ENCODE measurements around the gene MYH11. TPM values are rescaled to one million over a fixed set of nuclear protein-coding genes. Genes with fewer than 3 reads are reported as not detected.
A peak's percentile ranks its signal among the peaks of the same experiment; 100 is the strongest.

The MYH11 gene
- total and polyA plus RNA-seq, 10 of the 15 experiments (the other 5 are each of a cell fraction or from before 2014, with no cell fraction given) = 0.01 to 1.9 (median 0.13) TPM; not detected in 1

- H3K27me3 ChIP-seq (replicated peaks in 1 of 2; ENCODE audit: control insufficient read depth in 2 of 2, insufficient read depth in 2 of 2, low read length in 1 of 2) = no peaks in the 10 kb centered on the region; a peak in 1 of 4 replicates
- in situ Hi-C loops (cut with MboI) = no loop called here
- ChIA-PET CTCF (interaction anchor here (0.6 to 2.1 kb wide), 8 partner anchors 15 to 389 kb away, joined by 3 to 9 read pairs (median 4); no protein-coding TSS in a partner anchor), SMC1A (ENCODE audit: uncharacterized antibody, unreplicated experiment) (interaction anchor here (1.0 to 1.9 kb wide), 3 partner anchors 12 to 187 kb away, joined by 3 to 9 read pairs (median 5); no protein-coding TSS in a partner anchor), POLR2A (no interaction called here), RAD21 (ENCODE audit: unreplicated experiment) (no interaction called here)
- no peak for FAIRE-seq
- intact Hi-C loops (cut with micrococcal nuclease; ENCODE audit: unreplicated experiment) = no loop called here
- no peaks in the 10 kb centered on the region for H4K20me1 ChIP-seq (ENCODE audit: control insufficient read depth, insufficient read depth)
- H3K4me2 ChIP-seq (ENCODE audit: control insufficient read depth, insufficient read depth) = no peak overlapping the region
- H3K9ac ChIP-seq (ENCODE audit: control insufficient read depth, insufficient read depth, low read length) = no peak overlapping the region
- H2AFZ ChIP-seq (ENCODE audit: control insufficient read depth, low read depth, low read length) = no peak overlapping the region
- no peaks in the 10 kb centered on the region for H3K4me1 ChIP-seq (ENCODE audit: control insufficient read depth, insufficient read depth, low read length)
- H3K27ac ChIP-seq (ENCODE audit: control insufficient read depth, insufficient read depth) = no peak overlapping the region
- no peaks in the 10 kb centered on the region for H3K9me3 ChIP-seq (replicated peaks; ENCODE audit: control insufficient read depth, insufficient read depth, low read length)
- no TSS peak for BruUV-seq (replicated peaks)
- WGBS (ENCODE audit: insufficient coverage, insufficient replicate concordance, low lambda C conversion rate, missing lambda C conversion rate) = 77% methylated on average over 10 of the region's 10 CpGs
- no peak for ATAC-seq
- TF ChIP-seq CHD2 (IDR thresholded peaks at IDR 0.05; ENCODE audit: borderline replicate concordance, low read depth, low read length) (no peak), POLR2AphosphoS2 (IDR thresholded peaks at IDR 0.05; ENCODE audit: low read depth, low read length) (no peak), POLR2AphosphoS5 (IDR thresholded peaks at IDR 0.05; ENCODE audit: low read length) (no peak)
- H3K4me3 ChIP-seq = no peak overlapping the region
- H3K36me3 ChIP-seq (ENCODE audit: control insufficient read depth in 2 of 2, insufficient read depth in 2 of 2, low read length in 1 of 2) = no peaks in the 10 kb centered on the region
- no peaks in the 10 kb centered on the region for H3K79me2 ChIP-seq (ENCODE audit: control insufficient read depth, insufficient read depth, low read length)
- no peak for DNase-seq (ENCODE audit: low read depth, low spot score)
Observed at GRCh38 chr16:15783985-15784384, 72.8 kb downstream of the MYH11 start.

GRCh38 chr16:15782573-15783365 is 74.1 kb downstream of the MYH11 start:
- SMC1A ChIA-PET (ENCODE audit: uncharacterized antibody, unreplicated experiment) = interaction anchor here (0.8 to 1.9 kb wide), 5 partner anchors 14 to 186 kb away, joined by 3 to 9 read pairs (median 3); no protein-coding TSS in a partner anchor
- intact Hi-C loops (cut with micrococcal nuclease; ENCODE audit: unreplicated experiment) (no loop called here), in situ Hi-C loops (cut with MboI) (no loop called here)
- RAD21 ChIA-PET (ENCODE audit: unreplicated experiment) = interaction anchor here (0.6 to 1.0 kb wide), 2 partner anchors 17 to 26 kb away, joined by 4 to 5 read pairs; no protein-coding TSS in a partner anchor
- Histone ChIP-seq H3K9me3 (replicated peaks; ENCODE audit: control insufficient read depth, insufficient read depth, low read length) (no peaks in the 10 kb centered on the region), H2AFZ (ENCODE audit: control insufficient read depth, low read depth, low read length) (no peak overlapping the region), H3K4me2 (ENCODE audit: control insufficient read depth, insufficient read depth) (no peak overlapping the region), H3K27ac (ENCODE audit: control insufficient read depth, insufficient read depth) (no peak overlapping the region), H3K27me3 (replicated peaks in 1 of 2; ENCODE audit: control insufficient read depth in 2 of 2, insufficient read depth in 2 of 2, low read length in 1 of 2) (no peaks in the 10 kb centered on the region; a peak in 1 of 4 replicates), H3K79me2 (ENCODE audit: control insufficient read depth, insufficient read depth, low read length) (no peaks in the 10 kb centered on the region), H3K4me3 (no peak overlapping the region), H3K36me3 (ENCODE audit: control insufficient read depth in 2 of 2, insufficient read depth in 2 of 2, low read length in 1 of 2) (no peaks in the 10 kb centered on the region), H4K20me1 (ENCODE audit: control insufficient read depth, insufficient read depth) (no peaks in the 10 kb centered on the region), H3K4me1 (ENCODE audit: control insufficient read depth, insufficient read depth, low read length) (no peaks in the 10 kb centered on the region), H3K9ac (ENCODE audit: control insufficient read depth, insufficient read depth, low read length) (no peak overlapping the region)
- ATAC-seq = peak; percentile 31; the same call in 1 of the 3 replicates
- no peak for FAIRE-seq
- no peak for DNase-seq (ENCODE audit: low read depth, low spot score)
- POLR2A ChIA-PET = no interaction called here
- CTCF ChIA-PET = interaction anchor here (0.7 to 2.1 kb wide), 7 partner anchors 17 to 391 kb away, joined by 3 to 9 read pairs (median 4); no protein-coding TSS in a partner anchor
- 47% methylated on average over 13 of the region's 13 CpGs for WGBS (ENCODE audit: insufficient coverage, insufficient replicate concordance, low lambda C conversion rate, missing lambda C conversion rate)
- BruUV-seq (replicated peaks) = no TSS peak
- TF ChIP-seq MTA2 (IDR thresholded peaks at IDR 0.05; ENCODE audit: low read depth) = no peak
- TF ChIP-seq USF1 (IDR thresholded peaks at IDR 0.05; ENCODE audit: borderline replicate concordance, extremely low read length, insufficient read depth, low read depth, low read length) = peak; percentile 58
- peak in 1 of 2 experiments; percentile 48; a peak in 2 of 4 replicates for TF ChIP-seq BHLHE40 (IDR thresholded peaks at IDR 0.05; ENCODE audit: borderline replicate concordance in 1 of 2, low read depth in 2 of 2, low read length in 1 of 2)
- no peak for TF ChIP-seq ZZZ3 (IDR thresholded peaks at IDR 0.05; ENCODE audit: control insufficient read depth, insufficient read length, low read depth)
- peak; percentile 74; the same call in 1 of the 2 replicates for TF ChIP-seq RAD51 (IDR thresholded peaks at IDR 0.05)
- TF ChIP-seq E4F1 (IDR thresholded peaks at IDR 0.05; ENCODE audit: borderline replicate concordance, partially characterized antibody) = no peak
- no peak for TF ChIP-seq EZH2 (IDR thresholded peaks at IDR 0.05; ENCODE audit: borderline replicate concordance, control insufficient read depth, low read depth, low read length)
- no peak for TF ChIP-seq RAD21 (IDR thresholded peaks at IDR 0.05; ENCODE audit: insufficient read depth, low read depth, low read length)
